ENCODE results near the gene ARHGEF10L. TPM values are rescaled to one million over a fixed set of nuclear protein-coding genes. Genes with fewer than 3 reads are reported as not detected.
"Not testable (repeated sequence)": the region's sequence is repeated elsewhere in the genome, so short reads cannot be mapped to it uniquely, and the experiment has no call there.

ARHGEF10L gene
- total RNA-seq, 1 experiment from 2014 or later, result 6.8 TPM

DNA sequence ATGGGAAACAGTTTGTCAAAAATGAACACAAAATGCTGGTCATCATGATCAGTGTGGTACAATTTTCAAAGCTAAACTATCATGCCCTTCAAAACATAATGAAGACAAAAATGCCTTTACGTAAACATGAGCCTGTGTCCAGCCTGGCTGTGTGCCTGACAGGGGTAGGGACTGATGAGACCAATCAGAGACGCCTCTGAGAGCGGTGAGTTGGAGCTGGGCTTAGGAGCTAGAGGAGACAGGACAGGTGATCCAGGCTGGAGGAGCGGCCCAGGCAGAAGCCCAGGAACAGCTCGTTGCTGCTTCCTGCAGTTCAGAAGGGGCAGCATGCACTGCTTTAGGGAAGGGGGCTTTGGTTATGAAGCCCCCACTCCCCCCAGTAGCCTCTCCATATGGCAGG, 70.0 kb downstream of the ARHGEF10L start:
- no peak for DNase-seq (ENCODE audit: low read depth)

DNA sequence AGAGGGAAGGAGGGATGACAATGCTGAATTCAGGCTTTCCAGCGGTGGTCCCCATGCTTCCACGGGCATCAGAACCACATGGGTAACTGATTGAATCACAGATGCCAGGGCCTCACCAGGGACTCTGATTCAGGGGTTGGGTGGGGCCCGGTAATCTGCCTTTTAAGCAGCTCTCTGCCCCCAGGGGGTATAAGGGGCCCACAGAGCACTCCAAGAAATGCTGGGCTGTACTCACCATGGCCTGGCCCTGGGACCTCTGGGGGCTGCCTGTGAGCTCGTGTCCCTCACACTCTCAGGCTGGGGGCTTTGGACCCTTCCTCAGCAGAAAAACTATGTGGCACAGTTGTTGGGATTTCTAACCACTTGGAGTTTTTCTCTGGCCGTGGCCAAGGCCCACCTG, 70.6 kb downstream of the ARHGEF10L start:
- DNase-seq (ENCODE audit: low read depth), result no peak

DNA sequence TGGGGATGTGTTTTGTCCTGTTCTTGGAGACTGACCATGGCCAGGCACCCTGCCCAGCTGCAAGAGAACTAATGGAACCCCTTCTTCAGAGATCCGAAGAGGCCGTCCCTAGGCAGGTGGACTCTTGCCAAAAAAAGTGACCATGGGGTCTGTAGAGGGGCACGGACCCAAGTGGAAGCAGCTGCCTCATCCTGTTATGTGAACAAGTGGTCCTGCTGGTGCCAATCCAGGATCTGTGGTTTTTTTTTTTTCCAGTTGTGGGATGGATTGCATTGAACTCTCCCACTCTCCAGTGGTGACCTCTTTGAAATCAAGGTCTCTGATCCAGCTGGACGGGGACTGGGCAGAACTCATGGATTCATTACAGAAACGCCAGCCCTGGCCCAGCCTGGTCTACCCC, 71.2 kb downstream of the ARHGEF10L start:
- DNase-seq (ENCODE audit: low read depth), result no peak

DNA sequence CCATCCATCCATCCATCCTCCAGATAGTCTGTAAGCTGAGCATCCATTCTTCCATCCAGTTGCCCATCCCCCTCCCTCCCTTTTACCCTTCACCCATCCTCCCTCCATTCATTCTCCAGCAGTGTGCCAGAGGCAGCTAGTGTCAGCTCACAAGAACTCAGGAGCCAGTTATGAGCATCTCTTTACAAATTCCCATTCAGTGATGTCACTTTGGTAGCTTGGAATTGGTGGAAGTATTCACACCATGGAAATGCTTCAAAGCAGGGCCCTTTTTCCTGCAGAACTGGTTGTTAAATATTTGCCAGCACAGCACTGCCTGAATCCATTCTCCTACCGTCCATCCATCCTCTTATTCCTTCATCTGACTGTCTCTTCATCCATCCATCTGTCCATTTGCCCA, 72.5 kb downstream of the ARHGEF10L start:
- DNase-seq (ENCODE audit: low read depth), result peak; percentile 59

DNA sequence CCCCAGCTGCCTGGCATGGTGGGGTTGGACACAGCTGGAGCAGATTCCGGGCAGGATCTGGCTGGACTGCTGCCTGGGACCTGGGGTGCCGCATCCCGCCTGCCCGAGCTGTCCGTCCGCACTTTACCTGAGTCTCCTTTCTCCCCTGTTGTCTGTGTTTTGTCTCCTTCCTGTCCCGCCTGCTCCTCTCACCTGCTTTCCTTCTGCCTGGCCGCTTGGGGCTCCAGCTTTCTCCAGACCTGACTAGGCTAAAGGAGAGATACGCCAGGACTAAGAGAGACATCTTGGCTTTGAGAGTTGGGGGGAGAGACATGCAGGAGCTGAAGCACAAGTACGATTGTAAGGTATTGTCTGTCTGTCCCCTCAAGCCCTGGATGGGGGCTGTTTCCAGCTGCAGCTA, 73.3 kb downstream of the ARHGEF10L start:
- no peak for DNase-seq (ENCODE audit: low read depth)

DNA sequence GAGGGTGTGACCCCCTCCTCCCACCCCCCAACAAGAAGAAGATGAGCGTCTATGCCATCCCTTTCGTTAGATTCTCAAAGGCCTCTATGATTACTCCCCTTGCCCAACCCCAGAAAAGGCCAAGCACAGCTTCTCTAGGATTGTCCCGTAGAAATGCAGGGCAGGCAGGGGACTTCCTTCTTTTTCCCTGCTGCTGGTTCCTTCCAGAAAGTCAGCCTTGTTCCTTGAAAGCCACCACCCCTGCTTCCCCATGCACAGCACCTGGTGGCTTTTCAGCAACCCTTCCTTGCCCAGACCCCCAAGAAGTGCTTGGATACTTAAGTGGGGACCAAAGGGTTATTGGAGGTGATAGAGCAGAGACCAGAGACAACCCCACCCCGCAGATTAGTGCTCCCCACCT, 75.1 kb downstream of the ARHGEF10L start:
- DNase-seq (ENCODE audit: low read depth), result no peak

DNA sequence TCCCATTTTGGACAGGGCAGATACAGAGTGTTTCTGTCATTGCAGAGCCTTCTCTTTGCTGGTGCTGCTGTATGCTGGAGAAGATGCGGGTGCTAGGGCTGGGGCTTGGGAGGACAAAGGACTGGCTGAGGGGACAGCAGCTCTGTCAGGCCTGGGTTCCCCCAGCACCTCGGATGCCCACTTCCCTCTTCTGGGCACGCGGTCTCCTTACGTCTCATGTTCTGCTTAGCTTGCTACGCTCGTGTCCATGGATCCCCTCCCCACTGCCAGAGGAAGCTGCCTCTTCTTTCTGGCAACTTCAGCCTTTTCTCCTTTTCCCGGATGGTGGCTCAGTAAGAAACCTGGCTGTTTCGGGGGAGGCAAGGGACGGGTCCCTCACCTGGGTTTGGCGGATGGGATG, 75.7 kb downstream of the ARHGEF10L start:
- no peak for DNase-seq (ENCODE audit: low read depth)

DNA sequence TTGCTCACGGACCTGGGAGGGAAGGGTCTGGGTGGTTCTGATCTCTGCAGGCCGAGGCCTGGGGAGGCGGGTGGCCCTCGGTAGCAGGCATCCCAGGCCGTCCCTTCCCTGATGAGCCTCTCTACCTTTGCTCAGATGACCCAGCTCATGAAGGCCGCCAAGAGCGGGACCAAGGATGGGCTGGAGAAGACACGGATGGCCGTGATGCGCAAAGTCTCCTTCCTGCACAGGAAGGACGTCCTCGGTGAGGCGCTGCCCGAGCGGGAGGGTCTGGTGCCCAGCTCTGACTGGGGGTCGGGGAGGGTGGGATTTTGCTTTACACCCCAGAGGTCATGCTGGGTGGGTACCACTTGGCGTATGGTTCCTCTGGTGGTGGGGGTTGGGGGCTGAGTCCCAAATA, 76.5 kb downstream of the ARHGEF10L start:
- no peak for DNase-seq (ENCODE audit: low read depth)

DNA sequence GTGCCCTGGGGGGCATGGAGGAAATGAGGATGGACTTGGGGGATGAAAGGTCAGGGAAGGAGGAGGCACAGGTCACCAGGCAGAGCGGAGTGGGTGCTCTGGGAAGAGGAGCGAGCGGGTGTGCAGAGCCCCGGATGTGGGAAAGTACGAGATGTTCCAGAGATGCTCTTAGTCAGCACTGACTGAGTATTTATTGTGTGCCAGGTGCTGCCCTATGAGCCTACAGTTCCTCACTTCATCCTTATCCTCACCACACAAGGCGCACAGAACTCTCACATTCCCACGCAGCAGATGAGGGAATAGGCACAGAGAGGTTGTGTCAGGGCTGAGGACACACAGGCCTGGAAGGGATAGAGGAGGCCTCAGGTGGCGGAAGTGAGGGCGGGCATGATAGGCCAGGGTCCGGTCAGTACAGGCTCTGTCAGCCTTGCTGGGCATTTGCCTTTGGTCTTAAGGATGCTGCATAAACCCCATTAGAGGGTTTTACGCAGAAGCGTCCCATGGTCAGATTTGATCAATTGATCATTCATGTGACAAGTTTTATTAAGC, 77.3 kb downstream of the ARHGEF10L start:
- DNase-seq (ENCODE audit: low read depth), result no peak

DNA sequence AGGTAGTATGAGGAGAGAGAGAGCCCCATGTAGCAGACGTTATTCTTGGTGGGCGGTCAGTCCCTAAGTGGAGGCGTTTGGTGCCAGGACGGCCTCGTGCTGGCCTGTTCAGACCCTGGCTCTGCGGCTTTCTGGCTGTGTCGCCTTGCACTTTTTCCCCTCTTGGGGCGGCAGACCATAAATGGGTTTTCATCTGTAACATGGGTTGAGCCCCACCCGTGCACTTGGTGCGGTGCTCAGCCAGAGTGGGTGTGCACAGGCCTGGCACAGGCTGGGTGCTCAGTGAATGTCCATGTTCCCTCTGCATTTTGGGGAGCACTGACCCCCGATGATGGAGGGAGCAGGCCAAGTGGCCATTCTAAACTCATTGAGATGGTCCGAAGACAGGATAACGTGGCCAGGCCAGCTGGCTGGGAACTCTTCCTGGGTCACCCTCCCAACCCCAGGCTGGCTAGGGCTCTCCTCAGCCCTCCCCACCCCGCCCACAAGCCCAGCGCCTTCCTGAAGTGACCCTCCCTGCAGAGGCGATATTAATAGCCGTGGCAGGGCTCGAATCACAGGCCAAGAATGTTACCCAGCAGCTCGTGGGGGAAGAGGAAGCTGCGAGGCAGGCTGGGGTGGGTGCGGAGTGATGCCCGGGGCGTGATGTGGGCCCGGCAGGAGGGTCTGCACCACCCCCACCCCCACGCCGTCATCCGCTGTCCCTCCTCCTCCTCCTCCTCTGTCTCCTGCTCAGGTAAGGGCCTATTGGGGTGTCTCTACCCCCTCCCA, 78.5 kb downstream of the ARHGEF10L start:
- no peak for DNase-seq (ENCODE audit: low read depth)

DNA sequence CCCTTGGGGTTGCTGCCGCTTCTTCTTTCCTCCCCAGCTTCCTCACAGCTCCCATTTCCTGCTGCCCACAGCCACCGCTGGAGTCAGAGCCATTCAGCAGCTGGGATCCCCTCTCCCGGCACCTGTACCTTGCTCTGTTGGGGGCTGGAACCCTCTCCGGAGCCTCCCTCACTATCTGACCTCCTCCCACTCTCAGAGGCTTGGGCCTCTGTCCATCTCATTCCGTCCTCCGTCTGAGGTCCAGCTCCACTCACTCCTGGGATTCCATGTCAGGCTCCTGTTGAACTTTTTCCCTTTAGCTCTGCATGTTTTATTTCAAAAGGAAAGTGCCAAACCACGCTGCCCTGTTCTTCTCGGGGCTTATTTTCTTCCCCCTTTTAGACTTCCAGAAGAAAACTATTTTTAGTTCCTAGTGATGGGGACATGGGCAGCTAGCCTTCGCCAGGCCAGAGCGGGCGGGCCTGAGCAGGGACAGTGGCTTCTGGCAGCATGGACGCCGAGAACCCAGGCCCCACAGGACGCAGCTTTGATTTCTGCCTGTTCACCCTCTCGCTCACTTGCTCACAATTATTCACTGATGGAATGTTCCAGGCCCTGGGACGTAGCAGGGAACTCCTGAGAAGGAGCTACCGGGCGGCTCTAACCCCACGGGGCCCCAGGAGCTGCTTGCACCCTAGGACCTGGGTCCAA, 79.2 kb downstream of the ARHGEF10L start:
- DNase-seq (ENCODE audit: low read depth), result no peak

DNA sequence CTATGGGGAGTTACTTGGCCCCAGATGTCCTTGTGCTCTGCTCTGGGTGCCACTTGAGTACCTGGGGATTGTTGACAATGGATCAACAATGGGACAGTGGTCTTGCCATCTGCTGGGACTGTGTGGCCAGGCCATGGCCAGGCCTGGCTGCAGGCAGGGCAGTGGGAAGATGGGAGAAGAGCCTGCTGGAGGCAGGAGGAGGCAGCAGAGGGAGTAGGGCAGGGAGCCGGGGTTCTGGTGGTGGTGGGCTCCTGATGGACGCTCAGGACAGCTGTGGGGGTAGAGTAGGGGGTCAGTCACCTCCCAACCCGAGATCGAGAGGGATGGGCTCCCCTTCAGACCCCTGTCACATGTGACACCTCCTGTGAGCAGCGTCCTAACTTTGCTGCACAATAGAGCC, 81.0 kb downstream of the ARHGEF10L start:
- no peak for DNase-seq (ENCODE audit: low read depth)

DNA sequence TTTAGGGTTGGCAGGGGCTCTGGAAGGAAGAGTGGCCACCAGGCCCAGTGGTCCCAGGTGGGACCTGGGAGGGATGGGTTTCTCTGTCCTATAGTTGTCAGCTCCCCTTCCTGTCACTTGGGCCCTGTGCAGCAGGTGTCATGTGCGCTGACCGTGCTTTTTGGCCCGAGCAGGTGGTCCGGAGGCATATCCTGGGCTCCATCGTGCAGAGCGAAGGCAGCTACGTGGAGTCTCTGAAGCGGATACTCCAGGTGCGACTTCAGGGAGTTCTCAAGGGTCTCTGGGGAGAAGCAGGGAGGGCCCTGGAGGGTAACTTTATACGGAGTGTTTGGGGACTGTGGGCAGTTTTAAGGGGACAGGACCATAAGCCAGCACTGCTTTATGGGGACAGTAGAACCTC, 82.2 kb downstream of the ARHGEF10L start:
- DNase-seq (ENCODE audit: low read depth), result no peak

DNA sequence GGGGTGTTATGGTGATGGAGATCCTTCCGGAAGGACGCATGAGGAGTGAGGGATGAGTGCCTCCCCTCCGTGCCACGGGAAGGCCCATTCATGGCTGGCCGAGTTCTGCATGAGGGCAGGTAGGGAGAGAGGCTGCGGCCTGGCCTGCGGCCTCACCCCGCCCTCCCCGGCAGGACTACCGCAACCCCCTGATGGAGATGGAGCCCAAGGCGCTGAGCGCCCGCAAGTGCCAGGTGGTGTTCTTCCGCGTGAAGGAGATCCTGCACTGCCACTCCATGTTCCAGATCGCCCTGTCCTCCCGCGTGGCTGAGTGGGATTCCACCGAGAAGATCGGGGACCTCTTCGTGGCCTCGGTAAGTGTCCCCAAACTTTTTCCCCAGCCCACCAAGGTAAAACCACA, 83.3 kb downstream of the ARHGEF10L start:
- no peak for DNase-seq (ENCODE audit: low read depth)

DNA sequence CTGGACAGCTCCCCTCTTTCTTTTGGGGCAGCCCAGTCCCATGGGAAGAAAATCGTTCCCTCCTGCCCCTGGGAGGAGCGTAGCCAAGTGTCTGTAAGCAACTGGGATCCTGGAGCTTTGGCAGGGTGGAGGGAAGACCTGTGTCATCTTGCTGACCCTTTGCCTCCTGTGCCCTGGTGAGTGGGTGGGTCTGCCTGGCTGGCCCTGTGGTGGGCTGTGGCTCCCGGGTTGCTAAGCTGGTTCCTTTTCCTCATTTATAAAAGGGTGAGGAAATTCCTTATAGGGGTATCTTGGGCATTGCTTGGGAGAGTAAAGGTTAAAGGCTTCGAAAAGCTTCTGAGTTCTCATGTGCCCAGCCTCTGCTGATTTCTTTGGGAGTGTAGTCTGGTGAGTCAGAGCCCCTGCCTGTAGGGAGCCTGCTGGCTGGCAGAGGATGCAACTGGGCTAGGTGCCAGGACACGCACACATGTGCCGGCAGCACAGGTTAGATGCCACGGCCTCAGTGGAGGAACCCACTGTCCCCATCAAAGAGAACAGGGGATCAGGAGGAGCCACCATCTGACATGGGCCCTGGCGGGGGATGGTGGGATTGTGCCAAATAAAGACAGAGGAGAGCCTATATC, 85.2 kb downstream of the ARHGEF10L start:
- peak; percentile 83 for DNase-seq (ENCODE audit: low read depth)

DNA sequence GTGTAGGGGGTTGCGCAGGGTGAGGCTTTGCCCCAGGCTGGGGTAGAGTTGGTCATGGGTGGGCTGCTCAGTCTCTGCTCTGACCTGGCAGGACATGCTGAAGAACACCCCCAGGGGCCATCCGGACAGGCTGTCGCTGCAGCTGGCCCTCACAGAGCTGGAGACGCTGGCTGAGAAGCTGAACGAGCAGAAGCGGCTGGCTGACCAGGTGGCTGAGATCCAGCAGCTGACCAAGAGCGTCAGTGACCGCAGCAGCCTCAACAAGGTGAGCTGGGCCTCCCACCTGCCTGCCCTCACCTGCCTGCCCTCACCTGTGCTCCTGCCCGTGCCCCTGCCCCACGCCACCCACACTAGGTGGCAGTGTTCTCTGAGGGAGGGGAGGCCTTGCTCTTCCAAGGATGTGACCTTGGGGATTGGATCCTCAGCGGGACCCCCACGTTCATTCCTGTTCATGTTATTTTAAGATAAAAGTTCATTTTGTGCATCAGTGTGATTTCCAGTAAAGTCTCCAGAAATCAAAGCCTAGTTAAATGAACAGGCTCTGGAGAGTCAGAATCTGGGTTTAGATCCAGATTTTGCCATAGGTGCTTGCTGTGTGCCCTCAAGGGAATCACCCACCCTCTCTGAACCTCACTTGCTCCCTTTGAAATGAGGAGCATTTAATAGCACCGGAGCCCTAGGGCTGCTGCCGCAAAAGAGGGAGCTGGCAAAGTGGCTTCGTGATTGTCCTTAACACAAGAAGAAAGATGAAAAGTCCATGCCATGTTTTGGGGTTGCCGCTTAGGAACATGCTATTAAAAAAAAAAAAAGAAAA, 87.9 kb downstream of the ARHGEF10L start:
- no peak for DNase-seq (ENCODE audit: low read depth)

DNA sequence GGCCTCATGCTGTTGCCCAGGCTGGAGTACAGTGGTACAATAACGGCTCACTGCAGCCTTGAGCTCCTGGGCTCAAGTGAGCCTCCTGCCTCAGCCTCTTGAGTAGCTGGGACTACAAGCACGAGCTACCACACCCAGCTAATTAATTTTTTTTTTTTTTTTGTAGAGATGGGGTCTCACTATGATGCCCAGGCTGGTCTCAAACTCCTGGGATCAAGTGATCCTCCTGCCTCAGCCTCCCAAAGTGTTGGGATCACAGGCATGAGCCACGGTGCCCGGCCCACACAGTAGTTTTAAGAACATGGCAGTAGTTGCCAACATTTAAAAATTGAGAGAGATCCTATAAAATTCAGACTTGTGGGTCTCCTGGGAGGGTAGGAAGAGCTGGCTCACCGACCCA, 89.5 kb downstream of the ARHGEF10L start:
- not testable (repeated sequence) for DNase-seq (ENCODE audit: low read depth)

DNA sequence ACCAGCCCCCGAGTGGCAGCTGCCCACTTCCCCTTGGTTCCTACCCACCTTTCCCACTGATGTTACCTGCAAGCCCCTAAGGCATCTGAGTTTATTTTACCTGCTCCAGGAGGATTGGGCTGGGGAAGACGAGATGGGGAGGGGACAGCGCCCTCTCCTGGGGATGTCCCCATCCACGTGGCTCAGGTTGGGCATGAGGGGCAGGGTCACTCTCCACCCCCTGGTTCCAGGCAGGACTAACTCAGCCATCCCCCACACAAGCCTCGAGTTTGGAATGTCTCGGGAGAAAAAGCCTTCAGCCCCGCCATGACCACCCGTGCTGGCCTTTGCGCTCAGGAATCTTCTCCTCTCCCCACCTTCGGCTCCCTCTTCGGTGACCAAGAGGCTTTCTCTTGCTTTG, 90.0 kb downstream of the ARHGEF10L start:
- no peak for DNase-seq (ENCODE audit: low read depth)

DNA sequence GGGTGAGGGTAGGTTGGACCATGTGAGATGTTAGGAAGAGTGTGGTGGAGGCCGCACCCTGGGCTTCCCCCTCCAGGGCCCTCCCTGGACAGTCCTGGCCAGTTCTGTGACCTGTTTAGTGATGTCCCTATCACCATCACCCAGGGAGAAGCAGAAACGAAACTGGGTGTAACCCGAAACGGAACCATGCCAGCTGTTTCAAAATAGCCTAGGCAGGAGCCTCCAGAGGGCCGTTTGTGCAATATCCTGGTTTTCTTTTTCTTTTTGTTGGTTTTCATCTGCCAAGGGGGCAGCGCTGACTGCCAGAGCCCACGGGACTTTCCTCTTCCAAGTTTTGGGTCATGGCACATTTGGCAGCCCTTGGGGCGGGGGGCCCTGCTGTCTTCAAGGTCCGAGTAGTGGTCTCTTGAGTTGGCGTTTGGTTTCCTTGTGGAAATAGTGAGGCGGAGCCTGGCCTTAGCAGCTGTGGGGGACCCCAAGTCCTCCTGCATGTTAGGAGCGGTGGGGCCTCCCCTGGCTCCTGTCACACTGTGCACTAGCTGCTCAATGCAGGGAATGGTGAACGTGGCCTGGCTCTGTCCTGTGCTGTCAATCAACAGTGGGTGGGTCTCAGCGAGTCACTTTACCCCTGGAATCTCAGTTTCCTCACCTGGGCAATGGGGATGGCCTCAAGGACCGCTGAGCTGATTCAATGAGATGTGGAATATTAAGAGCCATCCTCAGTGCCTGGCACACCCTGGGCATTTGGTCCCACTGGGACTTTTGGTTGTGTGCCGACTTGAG, 90.7 kb downstream of the ARHGEF10L start:
- no peak for DNase-seq (ENCODE audit: low read depth)

DNA sequence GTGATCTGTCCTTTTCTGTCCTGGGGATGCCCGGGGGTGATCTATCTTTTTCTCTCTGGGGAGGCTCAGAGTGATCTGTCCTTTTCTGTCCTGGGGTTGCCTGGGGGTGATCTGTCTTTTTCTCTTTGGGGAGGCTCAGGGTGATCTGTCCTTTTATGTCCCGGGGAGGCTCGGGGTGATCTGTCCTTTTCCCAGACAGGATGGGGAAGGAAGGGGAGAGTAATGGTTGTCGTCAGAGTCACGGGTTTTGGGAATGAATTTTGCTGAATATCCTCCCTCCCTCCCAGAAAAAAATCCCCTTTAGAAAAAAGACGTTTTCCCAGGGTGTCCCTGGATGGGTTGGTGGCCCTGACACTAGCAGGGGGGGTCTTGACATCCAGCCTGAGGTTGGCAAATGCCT, 91.5 kb downstream of the ARHGEF10L start:
- no peak for DNase-seq (ENCODE audit: low read depth)

DNA sequence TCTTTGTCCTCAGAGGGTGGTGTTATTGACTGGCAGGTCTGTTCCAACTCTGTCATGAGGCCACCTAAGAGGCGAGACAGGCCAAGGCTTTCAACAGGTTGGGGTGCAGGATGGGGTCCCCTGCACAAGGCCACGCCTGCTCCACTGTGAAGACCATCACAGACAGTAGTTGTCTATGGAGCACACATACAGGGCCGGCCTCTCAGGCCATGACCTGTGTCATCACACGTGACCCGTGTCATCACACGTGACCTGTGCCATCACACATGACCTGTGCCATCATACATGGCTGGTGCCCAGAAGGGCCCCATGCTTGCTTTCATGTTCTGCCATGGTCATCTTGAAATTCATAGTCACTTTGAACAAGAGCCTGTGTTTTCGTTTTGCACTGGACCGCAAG, 91.9 kb downstream of the ARHGEF10L start:
- no peak for DNase-seq (ENCODE audit: low read depth)

Measured in M059J (cell line).